ENCODE measurements around the gene SLF1. TPM values are rescaled to one million over a fixed set of nuclear protein-coding genes. Genes with fewer than 3 reads are reported as not detected.
A peak's percentile ranks its signal among the peaks of the same experiment; 100 is the strongest.

Gene SLF1
- total RNA-seq, 2 experiments from 2014 or later, result 15.0 to 19.0 TPM

DNA sequence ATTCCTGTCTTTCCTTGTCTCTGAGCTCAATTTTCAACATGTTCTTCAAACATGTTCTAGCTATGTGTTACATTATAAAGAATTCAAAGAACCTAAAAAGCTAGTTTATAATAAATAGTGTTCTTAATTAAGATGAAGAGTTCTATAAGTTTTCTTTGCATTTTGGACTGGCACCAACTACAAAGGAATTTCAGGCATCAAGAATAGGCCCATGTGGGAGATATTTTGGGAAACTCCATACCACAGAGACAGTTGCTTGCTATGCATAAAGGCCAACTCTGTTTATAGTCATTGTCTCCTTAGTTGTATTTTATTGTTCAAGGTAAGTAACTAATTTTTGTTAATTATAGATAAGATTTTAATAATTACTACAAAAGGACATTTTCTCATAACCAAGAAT is 4.5 kb downstream of the SLF1 start:
- H3K9me3 Mint-ChIP-seq, result no peaks in the 10 kb centered on the region
- peaks cover 30% of the 10 kb centered on the region for H3K4me1 Mint-ChIP-seq
- H3K36me3 Mint-ChIP-seq (ENCODE audit: low read depth), result peaks cover 3% of the 10 kb centered on the region
- DNase-seq, result no peak
- POLR2A ChIA-PET, result interaction anchor here (0.6 kb wide), 1 partner anchor 109 kb away, joined by 3 read pairs; no protein-coding TSS in a partner anchor
- H3K4me3 Mint-ChIP-seq, result no peak overlapping the region
- H3K27ac Mint-ChIP-seq, result no peak overlapping the region
- CTCF ChIA-PET, result interaction anchor here (0.7 to 1.4 kb wide), 2 partner anchors 46 to 48 kb away, joined by 3 read pairs; no protein-coding TSS in a partner anchor
- no peaks in the 10 kb centered on the region for H3K27me3 Mint-ChIP-seq

DNA sequence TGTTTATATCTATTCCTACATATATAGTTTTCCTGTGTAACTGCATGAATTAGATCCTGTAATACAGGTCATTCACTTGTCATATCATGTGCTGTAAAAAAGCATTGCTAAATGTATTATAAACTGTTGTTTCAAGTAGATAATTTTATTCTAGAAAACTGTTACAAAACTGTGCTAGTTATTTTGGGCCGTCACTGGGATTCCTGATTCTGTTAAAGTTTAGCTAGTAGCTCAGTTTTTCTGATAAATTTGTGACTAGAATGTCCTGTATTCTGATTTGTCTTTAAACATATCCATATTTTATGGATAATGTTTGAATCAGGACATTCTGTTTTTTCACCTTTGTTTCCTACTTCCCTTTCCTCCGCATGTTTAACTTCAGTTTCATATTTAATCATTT is 5.4 kb downstream of the SLF1 start:
- Mint-ChIP-seq H3K4me3 (no peak overlapping the region), H3K36me3 (ENCODE audit: low read depth) (peaks cover 6% of the 10 kb centered on the region), H3K9me3 (no peaks in the 10 kb centered on the region), H3K27me3 (no peaks in the 10 kb centered on the region), H3K4me1 (peaks cover 27% of the 10 kb centered on the region), H3K27ac (no peak overlapping the region)
- ChIA-PET POLR2A (no interaction called here), CTCF (interaction anchor here (0.5 to 1.4 kb wide), 2 partner anchors 49 to 81 kb away, joined by 3 read pairs; no protein-coding TSS in a partner anchor)
- no peak for DNase-seq

- no peak for DNase-seq
- peaks cover 6% of the 10 kb centered on the region for H3K4me1 Mint-ChIP-seq
- ChIA-PET CTCF (interaction anchor here (0.6 kb wide), 1 partner anchor 85 kb away, joined by 3 read pairs; no protein-coding TSS in a partner anchor), POLR2A (no interaction called here)
- H3K9me3 Mint-ChIP-seq, result no peaks in the 10 kb centered on the region
- H3K36me3 Mint-ChIP-seq (ENCODE audit: low read depth), result peaks cover 29% of the 10 kb centered on the region
- no peak overlapping the region for H3K4me3 Mint-ChIP-seq
- H3K27me3 Mint-ChIP-seq, result no peaks in the 10 kb centered on the region
- no peak overlapping the region for H3K27ac Mint-ChIP-seq
Measured at GRCh38 chr5:94627191-94627590, 8.7 kb downstream of the SLF1 start.

- peaks cover 15% of the 10 kb centered on the region for H3K4me1 Mint-ChIP-seq
- ChIA-PET POLR2A (no interaction called here), CTCF (interaction anchor here (0.6 kb wide), 1 partner anchor 1050 kb away, joined by 6 read pairs; no protein-coding TSS in a partner anchor)
- peaks cover 60% of the 10 kb centered on the region for H3K36me3 Mint-ChIP-seq (ENCODE audit: low read depth)
- H3K9me3 Mint-ChIP-seq, result peaks cover 18% of the 10 kb centered on the region
- no peaks in the 10 kb centered on the region for H3K27me3 Mint-ChIP-seq
- H3K27ac Mint-ChIP-seq, result no peak overlapping the region
- H3K4me3 Mint-ChIP-seq, result no peak overlapping the region
- no peak for DNase-seq
Measured at GRCh38 chr5:94632024-94632423, 13.6 kb downstream of the SLF1 start.

DNA sequence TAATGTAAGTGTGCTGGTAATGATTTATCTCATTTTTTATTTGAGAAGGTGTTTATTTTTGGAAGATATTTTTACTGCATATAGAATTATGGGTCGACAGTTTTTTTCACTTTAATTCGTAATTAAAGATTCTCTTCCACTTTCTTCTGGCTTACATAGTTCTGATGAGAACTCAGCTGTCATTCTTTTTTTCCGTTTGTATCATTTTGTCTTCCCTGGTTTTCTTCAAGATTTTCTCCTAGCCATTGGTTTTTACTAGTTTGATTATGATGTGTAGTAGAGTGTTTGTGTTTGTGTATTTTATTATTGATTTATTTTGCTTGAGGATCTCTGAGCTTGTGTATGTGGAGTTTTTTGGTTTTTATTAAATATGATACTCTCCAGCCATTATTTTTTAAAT is 21.7 kb downstream of the SLF1 start:
- Mint-ChIP-seq H3K4me3 (no peak overlapping the region), H3K27me3 (no peaks in the 10 kb centered on the region), H3K9me3 (peaks cover 33% of the 10 kb centered on the region), H3K36me3 (ENCODE audit: low read depth) (peaks cover 76% of the 10 kb centered on the region), H3K27ac (no peak overlapping the region), H3K4me1 (peaks cover 17% of the 10 kb centered on the region)
- CTCF ChIA-PET, result interaction anchor here (0.9 kb wide), 2 partner anchors 28 to 108 kb away, joined by 3 to 4 read pairs; no protein-coding TSS in a partner anchor
- POLR2A ChIA-PET, result no interaction called here
- no peak for DNase-seq

DNA sequence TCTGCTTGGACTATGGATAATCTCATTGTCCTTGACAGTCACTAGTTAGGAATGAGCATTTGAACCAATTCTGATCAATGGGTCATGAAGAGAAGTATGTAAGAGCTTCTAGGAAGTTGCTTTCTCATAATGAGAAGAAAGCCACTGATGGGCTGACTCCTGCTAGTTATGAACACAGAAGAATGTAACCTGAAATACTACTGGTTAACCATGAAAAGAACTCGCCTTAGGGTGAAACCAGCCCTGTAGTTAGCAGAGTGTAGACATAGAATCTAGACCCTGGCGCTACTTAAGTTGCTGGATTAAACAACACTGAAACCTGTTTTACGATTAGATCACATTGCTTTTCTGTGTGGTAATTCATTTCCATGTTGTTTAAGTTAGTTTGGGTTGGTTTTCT is 26.6 kb downstream of the SLF1 start:
- Mint-ChIP-seq H3K4me1 (peaks cover 8% of the 10 kb centered on the region), H3K9me3 (peaks cover 9% of the 10 kb centered on the region), H3K36me3 (ENCODE audit: low read depth) (peaks cover 47% of the 10 kb centered on the region), H3K4me3 (no peak overlapping the region), H3K27me3 (no peaks in the 10 kb centered on the region), H3K27ac (no peak overlapping the region)
- DNase-seq, result no peak
- ChIA-PET POLR2A (no interaction called here), CTCF (interaction anchor here (0.9 kb wide), 1 partner anchor 15 kb away, joined by 3 read pairs; no protein-coding TSS in a partner anchor)

GRCh38 chr5:94646758-94647157 is 28.3 kb downstream of the SLF1 start:
- no peak overlapping the region for H3K4me3 Mint-ChIP-seq
- no peak for DNase-seq
- no peaks in the 10 kb centered on the region for H3K9me3 Mint-ChIP-seq
- H3K27ac Mint-ChIP-seq, result no peak overlapping the region
- ChIA-PET POLR2A (no interaction called here), CTCF (no interaction called here)
- peaks cover 36% of the 10 kb centered on the region for H3K36me3 Mint-ChIP-seq (ENCODE audit: low read depth)
- H3K27me3 Mint-ChIP-seq, result no peaks in the 10 kb centered on the region
- peaks cover 8% of the 10 kb centered on the region for H3K4me1 Mint-ChIP-seq

GRCh38 chr5:94649874-94650273 is 31.4 kb downstream of the SLF1 start:
- ChIA-PET CTCF (interaction anchor here (0.9 kb wide), 1 partner anchor 20 kb away, joined by 3 read pairs; no protein-coding TSS in a partner anchor), POLR2A (no interaction called here)
- no peaks in the 10 kb centered on the region for H3K27me3 Mint-ChIP-seq
- no peaks in the 10 kb centered on the region for H3K4me1 Mint-ChIP-seq
- no peak overlapping the region for H3K27ac Mint-ChIP-seq
- H3K36me3 Mint-ChIP-seq (ENCODE audit: low read depth), result peaks cover 36% of the 10 kb centered on the region
- peaks cover 3% of the 10 kb centered on the region for H3K9me3 Mint-ChIP-seq
- no peak for DNase-seq
- H3K4me3 Mint-ChIP-seq, result no peak overlapping the region

DNA sequence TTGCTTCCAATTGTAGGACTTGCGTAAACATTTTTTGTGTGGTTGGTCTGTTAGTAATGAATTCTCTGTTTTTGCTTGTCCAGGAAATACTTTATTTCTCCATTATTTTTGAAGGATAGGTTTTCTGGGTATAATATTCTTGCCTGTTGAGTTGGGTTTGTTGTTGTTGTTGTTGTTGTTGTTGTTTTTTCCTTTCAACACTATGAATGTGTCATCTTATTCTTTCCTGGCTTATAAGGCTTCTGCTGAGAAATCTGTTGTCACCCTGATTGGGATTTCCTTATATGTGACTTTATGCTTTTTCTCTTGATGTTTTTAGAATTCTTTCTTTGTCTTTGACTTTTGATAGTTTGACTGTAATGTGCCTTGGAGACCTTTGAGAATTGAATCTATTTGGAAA is 39.8 kb downstream of the SLF1 start:
- Mint-ChIP-seq H3K27me3 (no peaks in the 10 kb centered on the region), H3K36me3 (ENCODE audit: low read depth) (peaks cover 63% of the 10 kb centered on the region), H3K27ac (no peak overlapping the region), H3K9me3 (peaks cover 41% of the 10 kb centered on the region), H3K4me1 (no peaks in the 10 kb centered on the region), H3K4me3 (no peak overlapping the region)
- ChIA-PET CTCF (no interaction called here), POLR2A (no interaction called here)
- DNase-seq, result no peak

DNA sequence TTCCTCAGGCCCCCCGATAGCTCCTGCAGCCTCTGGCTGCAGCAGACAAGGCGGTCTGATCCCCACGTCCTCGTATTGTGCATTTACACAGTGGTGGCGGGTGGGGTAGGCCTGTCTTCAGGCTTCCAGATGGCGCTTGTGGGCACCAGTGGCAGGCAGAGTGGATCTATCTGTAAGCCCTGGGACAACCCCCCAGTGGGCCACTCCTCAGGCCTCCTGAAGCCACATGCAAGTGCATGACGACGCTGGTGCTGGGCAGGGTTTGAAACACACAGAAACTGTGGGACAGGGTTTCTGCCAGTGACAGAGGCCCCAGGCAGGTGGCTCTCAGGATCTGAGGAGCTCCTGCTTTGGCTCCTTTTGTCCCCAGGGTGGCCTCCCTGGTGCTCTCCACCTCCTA is 42.0 kb downstream of the SLF1 start:
- DNase-seq, result no peak
- no peaks in the 10 kb centered on the region for H3K27me3 Mint-ChIP-seq
- POLR2A ChIA-PET, result no interaction called here
- H3K27ac Mint-ChIP-seq, result no peak overlapping the region
- CTCF ChIA-PET, result no interaction called here
- H3K4me1 Mint-ChIP-seq, result no peaks in the 10 kb centered on the region
- H3K9me3 Mint-ChIP-seq, result peaks cover 33% of the 10 kb centered on the region
- no peak overlapping the region for H3K4me3 Mint-ChIP-seq
- peaks cover 48% of the 10 kb centered on the region for H3K36me3 Mint-ChIP-seq (ENCODE audit: low read depth)

DNA sequence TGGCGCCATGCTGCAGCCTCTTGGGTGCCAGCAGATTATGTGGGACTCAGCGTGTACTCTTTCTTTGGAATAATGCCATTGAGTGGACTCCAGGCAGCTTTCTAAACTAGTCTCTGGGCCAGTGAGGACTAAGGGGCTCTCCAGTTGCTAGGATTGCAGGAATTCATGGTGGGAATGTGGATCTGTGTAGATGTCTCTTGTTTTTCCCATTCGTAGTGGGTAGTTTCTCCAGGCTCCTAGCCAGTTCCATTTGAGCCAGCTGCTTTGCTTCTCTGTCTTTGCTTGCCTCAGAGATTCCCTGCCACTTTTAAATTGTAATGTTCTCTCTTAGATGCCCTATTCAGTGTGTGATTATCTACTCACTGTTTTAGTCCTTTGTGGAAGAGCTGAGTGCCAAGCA is 42.6 kb downstream of the SLF1 start:
- peaks cover 27% of the 10 kb centered on the region for H3K9me3 Mint-ChIP-seq
- no peak overlapping the region for H3K27ac Mint-ChIP-seq
- ChIA-PET CTCF (interaction anchor here (0.8 kb wide), 1 partner anchor 13 kb away, joined by 3 read pairs; no protein-coding TSS in a partner anchor), POLR2A (no interaction called here)
- H3K4me1 Mint-ChIP-seq, result no peaks in the 10 kb centered on the region
- H3K27me3 Mint-ChIP-seq, result no peaks in the 10 kb centered on the region
- peaks cover 45% of the 10 kb centered on the region for H3K36me3 Mint-ChIP-seq (ENCODE audit: low read depth)
- no peak overlapping the region for H3K4me3 Mint-ChIP-seq
- DNase-seq, result no peak

GRCh38 chr5:94667937-94668336 is 49.5 kb downstream of the SLF1 start:
- CTCF ChIA-PET, result interaction anchor here (0.8 to 0.9 kb wide), 2 partner anchors 13 to 128 kb away, joined by 3 to 5 read pairs; no protein-coding TSS in a partner anchor
- peaks cover 1% of the 10 kb centered on the region for H3K4me1 Mint-ChIP-seq
- POLR2A ChIA-PET, result no interaction called here
- H3K4me3 Mint-ChIP-seq, result no peak overlapping the region
- H3K27me3 Mint-ChIP-seq, result no peaks in the 10 kb centered on the region
- no peak for DNase-seq
- peaks cover 25% of the 10 kb centered on the region for H3K36me3 Mint-ChIP-seq (ENCODE audit: low read depth)
- no peaks in the 10 kb centered on the region for H3K9me3 Mint-ChIP-seq
- H3K27ac Mint-ChIP-seq, result peak overlapping the region; percentile 3

DNA sequence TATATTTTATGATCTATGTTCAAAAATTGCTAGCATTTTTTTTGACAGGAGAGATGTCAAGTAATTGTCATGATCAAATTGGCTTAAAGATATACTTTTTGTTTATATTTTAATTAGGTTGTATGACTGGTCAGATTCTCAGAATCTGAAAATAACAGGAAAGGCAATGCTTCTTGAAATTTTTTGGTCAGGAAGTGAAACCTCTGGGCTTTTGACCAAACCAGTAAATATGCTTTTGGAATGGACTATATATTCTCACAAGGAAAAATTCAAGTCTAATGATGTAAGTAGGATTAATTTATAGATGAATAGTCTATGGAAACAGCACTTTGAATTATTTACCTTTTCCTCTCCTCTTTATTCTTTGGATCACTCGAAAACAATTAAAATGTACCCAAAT is 52.3 kb downstream of the SLF1 start:
- Mint-ChIP-seq H3K36me3 (ENCODE audit: low read depth) (peaks cover 28% of the 10 kb centered on the region), H3K27me3 (no peaks in the 10 kb centered on the region), H3K9me3 (no peaks in the 10 kb centered on the region), H3K4me1 (peaks cover 1% of the 10 kb centered on the region), H3K4me3 (no peak overlapping the region), H3K27ac (no peak overlapping the region)
- CTCF ChIA-PET, result no interaction called here
- no peak for DNase-seq
- POLR2A ChIA-PET, result no interaction called here

- no peak overlapping the region for H3K4me3 Mint-ChIP-seq
- peaks cover 1% of the 10 kb centered on the region for H3K4me1 Mint-ChIP-seq
- no peaks in the 10 kb centered on the region for H3K9me3 Mint-ChIP-seq
- H3K27me3 Mint-ChIP-seq, result no peaks in the 10 kb centered on the region
- ChIA-PET POLR2A (no interaction called here), CTCF (interaction anchor here (0.5 kb wide), 1 partner anchor 31 kb away, joined by 4 read pairs; no protein-coding TSS in a partner anchor)
- H3K36me3 Mint-ChIP-seq (ENCODE audit: low read depth), result peaks cover 19% of the 10 kb centered on the region
- H3K27ac Mint-ChIP-seq, result no peak overlapping the region
- no peak for DNase-seq
Measured at GRCh38 chr5:94672746-94673145, 54.3 kb downstream of the SLF1 start.
